MM.1S (cell line): Measurements from ENCODE around the gene CYTIP.

Experiments used
- DNase-seq: peaks from one replicate; pipeline ENCODE4 v3.0.0-alpha.2; 2015
- H2AFZ ChIP-seq: fragments of 300-600 bp; sonication (generic); 2 replicates; pipeline ENCODE4 v1.6.0; 2016; ENCODE audit warnings: antibody characterized with exemption, low read length
- H3F3A ChIP-seq: fragments of 300-600 bp; sonication (generic); 2 replicates; pipeline ENCODE4 v1.6.1; 2016; ENCODE audit warnings: mild to moderate bottlenecking, antibody characterized with exemption, low read length, moderate library complexity, mixed read lengths; ENCODE audit not compliant: insufficient read depth
- H3K27ac ChIP-seq: fragments of 300-600 bp; sonication (generic); 2 replicates; pipeline ENCODE4 v1.5.1; 2016; ENCODE audit warnings: mild to moderate bottlenecking, low read length
- H3K27me3 ChIP-seq: fragments of 300-600 bp; sonication (generic); replicated peaks from 2 replicates; pipeline ENCODE4 v1.6.0; 2016; ENCODE audit warnings: low read length; ENCODE audit not compliant: insufficient read depth
- H3K36me3 ChIP-seq: fragments of 300-600 bp; sonication (generic); replicated peaks from 2 replicates; pipeline ENCODE4 v1.6.1; 2016; ENCODE audit warnings: mild to moderate bottlenecking, low read length, mixed read lengths; ENCODE audit not compliant: insufficient read depth
- H3K4me1 ChIP-seq: fragments of 300-600 bp; sonication (generic); 2 replicates; pipeline ENCODE4 v1.6.1; 2016; ENCODE audit warnings: low read length, mixed read lengths
- H3K4me2 ChIP-seq: fragments of 300-600 bp; sonication (generic); 2 replicates; pipeline ENCODE4 v1.6.0; 2016; ENCODE audit warnings: low read depth, low read length
- H3K4me3 ChIP-seq: fragments of 300-600 bp; sonication (generic); 2 replicates; pipeline ENCODE4 v1.5.1; 2016; ENCODE audit warnings: low read length, mixed read lengths
- H3K79me2 ChIP-seq: fragments of 300-600 bp; sonication (generic); 2 replicates; pipeline ENCODE4 v1.6.1; 2016; ENCODE audit warnings: mixed run types, low read length, mixed read lengths
- H3K9ac ChIP-seq: fragments of 300-600 bp; sonication (generic); 2 replicates; pipeline ENCODE4 v1.6.1; 2016; ENCODE audit warnings: low read length, mixed read lengths
- H3K9me2 ChIP-seq: fragments of 300-600 bp; sonication (generic); replicated peaks from 2 replicates; pipeline ENCODE4 v1.6.1; 2016; ENCODE audit warnings: mild to moderate bottlenecking, low read length, mixed read lengths; ENCODE audit not compliant: insufficient read depth
- H3K9me3 ChIP-seq: fragments of 300-600 bp; sonication (generic); replicated peaks from 2 replicates; pipeline ENCODE4 v1.6.1; 2016; ENCODE audit warnings: mild to moderate bottlenecking, low read length, mixed read lengths; ENCODE audit not compliant: insufficient read depth
- H4K20me1 ChIP-seq: fragments of 300-600 bp; sonication (generic); 2 replicates; pipeline ENCODE4 v1.6.1; 2016; ENCODE audit warnings: mild to moderate bottlenecking, low read length, moderate library complexity, mixed read lengths; ENCODE audit not compliant: insufficient read depth
- EZH2 ChIP-seq: fragments of 300-600 bp; sonication (generic); optimal IDR thresholded peaks from 2 replicates; pipeline ENCODE3; 2017; ENCODE audit warnings: low read depth, mild to moderate bottlenecking, antibody characterized with exemption, low read length, mixed read lengths
- EZH2phosphoT487 ChIP-seq: fragments of 300-600 bp; sonication (generic); IDR thresholded peaks from 2 replicates; pipeline ENCODE4 v1.6.1; 2018; ENCODE audit warnings: antibody characterized with exemption, low read length
- TF ChIP-seq, protein P1 (sequence below): fragments of 300-600 bp; sonication (generic); IDR thresholded peaks from 2 replicates; pipeline ENCODE4 v1.5.1; 2016; ENCODE audit warnings: antibody characterized with exemption, low read length, mixed read lengths

The CYTIP gene

GRCh38 chr2:157427003-157427921 lies 16.6 kb downstream of the CYTIP start:
- Histone ChIP-seq H3K4me1 (0 out of 2 replicates have a peak, but pooled peaks cover 2% of the 10 kb centered on the region), H3K27ac (no peak overlapping the region), H3K4me3 (no peak overlapping the region), H4K20me1 (peaks cover 11% of the 10 kb centered on the region; the same call in 1 of the 2 replicates), H3F3A (peaks cover 16% of the 10 kb centered on the region; the same call in 1 of the 2 replicates), H3K4me2 (no peak overlapping the region), H2AFZ (no peak overlapping the region), H3K9me2 (no peaks in the 10 kb centered on the region), H3K9ac (no peak overlapping the region), H3K27me3 (no peaks in the 10 kb centered on the region), H3K36me3 (peaks cover 53% of the 10 kb centered on the region), H3K9me3 (no peaks in the 10 kb centered on the region), H3K79me2 (peaks cover 97% of the 10 kb centered on the region)
- no peak for DNase-seq
- TF ChIP-seq, protein P1, sequence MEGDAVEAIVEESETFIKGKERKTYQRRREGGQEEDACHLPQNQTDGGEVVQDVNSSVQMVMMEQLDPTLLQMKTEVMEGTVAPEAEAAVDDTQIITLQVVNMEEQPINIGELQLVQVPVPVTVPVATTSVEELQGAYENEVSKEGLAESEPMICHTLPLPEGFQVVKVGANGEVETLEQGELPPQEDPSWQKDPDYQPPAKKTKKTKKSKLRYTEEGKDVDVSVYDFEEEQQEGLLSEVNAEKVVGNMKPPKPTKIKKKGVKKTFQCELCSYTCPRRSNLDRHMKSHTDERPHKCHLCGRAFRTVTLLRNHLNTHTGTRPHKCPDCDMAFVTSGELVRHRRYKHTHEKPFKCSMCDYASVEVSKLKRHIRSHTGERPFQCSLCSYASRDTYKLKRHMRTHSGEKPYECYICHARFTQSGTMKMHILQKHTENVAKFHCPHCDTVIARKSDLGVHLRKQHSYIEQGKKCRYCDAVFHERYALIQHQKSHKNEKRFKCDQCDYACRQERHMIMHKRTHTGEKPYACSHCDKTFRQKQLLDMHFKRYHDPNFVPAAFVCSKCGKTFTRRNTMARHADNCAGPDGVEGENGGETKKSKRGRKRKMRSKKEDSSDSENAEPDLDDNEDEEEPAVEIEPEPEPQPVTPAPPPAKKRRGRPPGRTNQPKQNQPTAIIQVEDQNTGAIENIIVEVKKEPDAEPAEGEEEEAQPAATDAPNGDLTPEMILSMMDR = no peak
- no peak for TF ChIP-seq EZH2phosphoT487
- TF ChIP-seq EZH2 = no peak

GRCh38 chr2:157426477-157426994 lies 17.4 kb downstream of the CYTIP start:
- H3K4me3 ChIP-seq = no peak overlapping the region
- no peaks in the 10 kb centered on the region for H3K27me3 ChIP-seq
- no peak overlapping the region for H3K9ac ChIP-seq
- no peaks in the 10 kb centered on the region for H3K9me3 ChIP-seq
- no peaks in the 10 kb centered on the region for H3K4me1 ChIP-seq
- no peak overlapping the region for H3K4me2 ChIP-seq
- H3K9me2 ChIP-seq = no peaks in the 10 kb centered on the region
- no peak overlapping the region for H3K27ac ChIP-seq
- DNase-seq = no peak
- H2AFZ ChIP-seq = no peak overlapping the region
- peaks cover 16% of the 10 kb centered on the region for H3F3A ChIP-seq
- H3K36me3 ChIP-seq = peaks cover 46% of the 10 kb centered on the region
- peaks cover 97% of the 10 kb centered on the region for H3K79me2 ChIP-seq
- peaks cover 4% of the 10 kb centered on the region; the same call in 1 of the 2 replicates for H4K20me1 ChIP-seq
- no peak for TF ChIP-seq EZH2
- TF ChIP-seq, protein P1 = no peak
- no peak for TF ChIP-seq EZH2phosphoT487

GRCh38 chr2:157424374-157424773 lies 19.5 kb downstream of the CYTIP start:
- peaks cover 94% of the 10 kb centered on the region for H3K79me2 ChIP-seq
- H3K9ac ChIP-seq = no peak overlapping the region
- H3K4me2 ChIP-seq = no peak overlapping the region
- DNase-seq = no peak
- H3K27me3 ChIP-seq = no peaks in the 10 kb centered on the region
- H3K9me2 ChIP-seq = no peaks in the 10 kb centered on the region
- H3K36me3 ChIP-seq = peaks cover 35% of the 10 kb centered on the region
- H3K4me1 ChIP-seq = peaks cover 2% of the 10 kb centered on the region; the same call in 1 of the 2 replicates
- no peaks in the 10 kb centered on the region for H4K20me1 ChIP-seq
- peaks cover 16% of the 10 kb centered on the region for H3F3A ChIP-seq
- H2AFZ ChIP-seq = no peak overlapping the region
- no peak for TF ChIP-seq EZH2
- TF ChIP-seq EZH2phosphoT487 = no peak
- TF ChIP-seq, protein P1 = no peak
- no peak overlapping the region for H3K4me3 ChIP-seq
- no peak overlapping the region for H3K27ac ChIP-seq
- no peaks in the 10 kb centered on the region for H3K9me3 ChIP-seq
